Endothelial cell of umbilical vein (primary cell): ENCODE results near the gene RHOBTB1.

ENCODE experiments used
- CTCF ChIP-seq, 2 donors: IDR thresholded peaks; 1 replicate in 1 of 2; 2 replicates in 1 of 2; pipeline ENCODE4 v1.5.1; 2011; ENCODE audit warnings: low read length in 2 of 2, mild to moderate bottlenecking in 2 of 2, moderate library complexity in 2 of 2, control low read depth in 1 of 2, inconsistent platforms in 1 of 2, low read depth in 1 of 2; ENCODE audit not compliant: insufficient read depth in 1 of 2; ENCODE audit errors: extremely low read depth in 1 of 2
- EZH2 ChIP-seq: IDR thresholded peaks from 2 replicates; pipeline ENCODE4 v1.6.1; 2012; ENCODE audit warnings: borderline replicate concordance, low read depth, mild to moderate bottlenecking, moderate library complexity, low read length, inconsistent platforms; ENCODE audit not compliant: severe bottlenecking
- MAX ChIP-seq: IDR thresholded peaks from 2 replicates; pipeline ENCODE4 v1.6.1; 2011; ENCODE audit not compliant: insufficient read depth, insufficient read length
- POLR2A ChIP-seq: IDR thresholded peaks from 2 replicates; pipeline ENCODE4 v1.6.1; 2012; ENCODE audit warnings: low read depth, mild to moderate bottlenecking, control low read depth, low read length
- POLR2AphosphoS5 ChIP-seq: IDR thresholded peaks from 2 replicates; pipeline ENCODE4 v1.6.1; 2012; ENCODE audit warnings: low read depth, mild to moderate bottlenecking, control low read depth, low read length, moderate library complexity; ENCODE audit not compliant: insufficient read depth

DNA sequence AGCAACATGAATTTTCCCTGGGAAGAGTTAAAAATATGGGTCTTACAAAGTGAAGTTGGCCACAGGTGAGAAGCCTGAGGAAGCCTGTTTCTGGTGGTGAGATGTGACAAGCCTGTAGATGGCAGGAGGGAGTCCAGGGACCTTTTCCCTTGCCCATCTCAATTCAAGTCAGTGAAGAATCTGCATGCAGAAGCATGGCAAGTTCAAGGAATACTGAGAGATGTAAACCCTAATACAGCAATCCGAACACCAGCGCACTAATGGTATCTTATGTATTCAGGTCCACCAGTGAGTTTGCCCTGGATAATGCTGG is 73.6 kb downstream of the RHOBTB1 start:
- TF ChIP-seq CTCF (IDR thresholded peaks at IDR 0.05; ENCODE audit: extremely low read depth in 1 of 2, insufficient read depth in 1 of 2, low read depth in 1 of 2, low read length in 2 of 2) (no peak), EZH2 (no peak), MAX (no peak), POLR2AphosphoS5 (no peak), POLR2A (no peak)
